ENCODE measurements around the gene KIAA1210. TPM values are rescaled to one million over a fixed set of nuclear protein-coding genes. Genes with fewer than 3 reads are reported as not detected.
A peak's percentile ranks its signal among the peaks of the same experiment; 100 is the strongest.
"Not testable (repeated sequence)": the region's sequence is repeated elsewhere in the genome, so short reads cannot be mapped to it uniquely, and the experiment has no call there.

The KIAA1210 gene
- total RNA-seq, 1 donor from 2014 or later = not detected

GRCh38 chrX:119030990-119031389 is 96.6 kb downstream of the KIAA1210 start:
- peak; percentile 1 for DNase-seq

GRCh38 chrX:119029656-119030055 is 98.0 kb downstream of the KIAA1210 start:
- not testable (repeated sequence) for DNase-seq

- DNase-seq = no peak
Observed at GRCh38 chrX:119028733-119029330, 98.8 kb downstream of the KIAA1210 start.

Other genes starting within 250 kb of the KIAA1210 start
- 25.2 and 26.5 TPM in 2 replicates for gene LONRF3, start 153.2 kb downstream of the KIAA1210 start, total RNA-seq
- gene CT47C1, start 54.8 kb downstream of the KIAA1210 start, total RNA-seq = not detected in 2 replicates
- gene PGRMC1, start 108.5 kb upstream of the KIAA1210 start, total RNA-seq = 105 and 139 TPM in 2 replicates